ENCODE measurements around the gene HK3.

DNA sequence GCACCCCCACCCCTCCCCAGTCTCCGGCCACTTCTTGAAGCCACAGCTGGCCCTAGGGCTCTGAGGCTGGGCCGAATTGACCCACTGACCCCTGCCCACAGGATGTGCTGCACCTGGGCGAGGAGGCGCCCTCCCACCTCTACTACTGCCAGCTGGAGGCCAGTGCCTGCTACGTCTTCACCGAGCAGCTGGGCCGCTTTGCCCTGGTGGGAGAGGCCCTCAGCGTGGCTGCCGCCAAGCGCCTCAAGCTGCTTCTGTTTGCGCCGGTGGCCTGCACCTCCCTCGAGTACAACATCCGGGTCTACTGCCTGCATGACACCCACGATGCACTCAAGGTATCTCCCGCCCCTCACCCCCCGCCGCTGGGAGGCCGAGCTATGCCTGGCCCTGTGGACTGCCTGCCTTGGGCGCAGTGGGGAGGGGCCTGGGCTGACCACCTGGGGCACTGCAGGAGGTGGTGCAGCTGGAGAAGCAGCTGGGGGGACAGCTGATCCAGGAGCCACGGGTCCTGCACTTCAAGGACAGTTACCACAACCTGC is 21.3 kb downstream of the HK3 start:
- TF ChIP-seq POLR2A (IDR thresholded peaks at IDR 0.05) (no peak), CTCF (IDR thresholded peaks at IDR 0.05) (no peak)

Data from body of pancreas (tissue), 4 donors.